K562 (cell line): Measurements from ENCODE around the gene MKLN1. TPM values are rescaled to one million over a fixed set of nuclear protein-coding genes. Genes with fewer than 3 reads are reported as not detected.

Source experiments
- ATF2 ChIP-seq: sonication (generic); formaldehyde crosslinking; IDR thresholded peaks from 2 replicates; pipeline ENCODE4 v1.8.1; 2022; ENCODE audit warnings: missing genetic modification reagents
- C11orf30 ChIP-seq: fragments of 450-650 bp; IDR thresholded peaks from 2 replicates; pipeline ENCODE4 v1.6.1; 2016; ENCODE audit warnings: low read depth, mild to moderate bottlenecking
- CBFB ChIP-seq: sonication (generic); formaldehyde crosslinking; IDR thresholded peaks from 2 replicates; pipeline ENCODE4 v1.4.0; 2020; ENCODE audit warnings: mild to moderate bottlenecking, missing genetic modification reagents
- CBX5 ChIP-seq: IDR thresholded peaks from 2 replicates; pipeline ENCODE4 v1.6.1; 2014; ENCODE audit warnings: low read depth, borderline replicate concordance
- FOXJ3 ChIP-seq: sonication (generic); formaldehyde crosslinking; IDR thresholded peaks from 2 replicates; pipeline ENCODE4 v1.4.0; 2020; ENCODE audit warnings: mild to moderate bottlenecking, missing genetic modification reagents
- GTF3C2 ChIP-seq: IDR thresholded peaks from 3 replicates; pipeline ENCODE4 v1.6.1; 2011; ENCODE audit warnings: borderline replicate concordance, mild to moderate bottlenecking, moderate library complexity; ENCODE audit not compliant: insufficient read length; ENCODE audit errors: extremely low read depth
- HDAC1 ChIP-seq, 2 experiments: fragments of 450-650 bp; IDR thresholded peaks; 2 replicates each; pipeline ENCODE4 v1.6.1; 2016 to 2017; ENCODE audit warnings: inconsistent platforms in 1 of 2, mild to moderate bottlenecking in 1 of 2, moderate library complexity in 1 of 2
- KHSRP ChIP-seq: fragments of 450-650 bp; IDR thresholded peaks from 2 replicates; pipeline ENCODE4 v1.6.1; 2017
- SIRT6 ChIP-seq: IDR thresholded peaks from one replicate; pipeline ENCODE4 v1.6.1; 2012; ENCODE audit warnings: low read depth, mild to moderate bottlenecking, control low read depth, inconsistent platforms, low read length, moderate library complexity
- THRB ChIP-seq: fragments of 450-650 bp; formaldehyde crosslinking; conservative IDR thresholded peaks from 2 replicates; pipeline ENCODE4 v1.4.0; 2022; ENCODE audit warnings: mild to moderate bottlenecking, missing genetic modification characterization
- ZBTB12 ChIP-seq: fragments of 250-450 bp; sonication (Bioruptor Pico); IDR thresholded peaks from 2 replicates; pipeline ENCODE4 v1.4.0; 2020
- ZBTB33 ChIP-seq: sonication (generic); formaldehyde crosslinking; IDR thresholded peaks from 2 replicates; pipeline ENCODE4 v1.8.1; 2023; ENCODE audit warnings: mild to moderate bottlenecking, missing genetic modification reagents
- ZNF277 ChIP-seq: fragments of 250-450 bp; sonication (Bioruptor Pico); IDR thresholded peaks from 2 replicates; pipeline ENCODE4 v1.8.0; 2022; ENCODE audit warnings: inconsistent platforms, mild to moderate bottlenecking, moderate library complexity, borderline replicate concordance
- ZNF512 ChIP-seq: IDR thresholded peaks from 2 replicates; pipeline ENCODE4 v1.6.1; 2016; ENCODE audit warnings: missing genetic modification characterization, missing compliant biosample characterization
- ZNF551 ChIP-seq: fragments of 250-450 bp; sonication (Bioruptor Pico); IDR thresholded peaks from 2 replicates; pipeline ENCODE4 v1.5.0; 2021; ENCODE audit warnings: mild to moderate bottlenecking, moderate library complexity
- ZNF644 ChIP-seq: fragments of 200-800 bp; sonication (Bioruptor generic); IDR thresholded peaks from 2 replicates; pipeline ENCODE4 v1.6.1; 2016; ENCODE audit warnings: low read depth, missing genetic modification characterization, missing compliant biosample characterization
- ZNF717 ChIP-seq: fragments of 250-450 bp; sonication (Bioruptor Pico); IDR thresholded peaks from 2 replicates; pipeline ENCODE4 v1.5.0; 2021
- polyA plus RNA-seq, 8 experiments: library from polyadenylated mRNA; depleted of rRNA in 4 of 8; stranded (reverse) in 5 of 8; unstranded in 3 of 8; fragments of >200 nt; fragmentation: Nextera tagmentation in 2 of 8; fragmentation: Illumina TruSeq in 1 of 8; extraction: Ambion mirVana in 2 of 8; extraction: Trizol in 1 of 8; gene quantifications; 2 replicates each; pipeline versions ENCODE4 v1.2.1 to v1.2.3, GENCODE V29; 2011 to 2014; ENCODE audit warnings: inconsistent platforms in 1 of 8, missing spikeins in 1 of 8
- total RNA-seq, 7 experiments: library from RNA; depleted of rRNA in 6 of 7; stranded (reverse); fragments of >200 nt in 6 of 7; fragmentation: Illumina TruSeq in 2 of 7; extraction: Trizol in 2 of 7; gene quantifications; 2 replicates each; pipeline versions ENCODE4 v1.2.1 to v1.2.3, GENCODE V29; 2011 to 2021; ENCODE audit warnings: low replicate concordance in 1 of 7

Gene MKLN1
- total and polyA plus RNA-seq, 9 of the 15 experiments (the other 6 are each of a cell fraction or from before 2014, with no cell fraction given) = 18.6 to 80.4 (median 56.0) TPM

GRCh38 chr7:131336956-131337355 is 9.3 kb downstream of the MKLN1 start (continued):
- peak; percentile 72 for TF ChIP-seq ZNF512
- TF ChIP-seq C11orf30 = no peak
- no peak for TF ChIP-seq ATF2 (CRISPR knock-in tag)
- no peak for TF ChIP-seq SIRT6
- no peak for TF ChIP-seq ZBTB33 (CRISPR knock-in tag)
- TF ChIP-seq ZBTB12 (CRISPR knock-in tag) = no peak
- no peak; a peak in 1 of 4 replicates for TF ChIP-seq HDAC1 (IDR thresholded peaks at IDR 0.05)
- TF ChIP-seq ZNF277 (CRISPR knock-in tag) = no peak
- TF ChIP-seq ZNF551 (CRISPR knock-in tag) = no peak
- TF ChIP-seq FOXJ3 (CRISPR knock-in tag) = no peak
- TF ChIP-seq GTF3C2 = no peak
- 0 out of 2 replicates have a peak, but pooled peaks have one; percentile 46 for TF ChIP-seq ZNF644 (tag)
- TF ChIP-seq CBX5 = peak; percentile 100
- 0 out of 2 replicates have a peak, but pooled peaks have one; percentile 3 for TF ChIP-seq KHSRP
- TF ChIP-seq THRB (CRISPR knock-in tag) = no peak
- no peak for TF ChIP-seq ZNF717 (CRISPR knock-in tag)
- TF ChIP-seq CBFB (CRISPR knock-in tag) = no peak
